GM21717 (cell line): ENCODE data around the gene EZH1.
"Not testable (repeated sequence)": the region's sequence is repeated elsewhere in the genome, so short reads cannot be mapped to it uniquely, and the experiment has no call there.

Experiments used
- ATAC-seq: cut with Tn5 transposase; IDR thresholded peaks from one replicate; pipeline ENCODE4 v1.9.1; 2021; ENCODE audit warnings: mild to moderate bottlenecking, moderate library complexity; ENCODE audit not compliant: unreplicated experiment

Gene EZH1

GRCh38 chr17:42672038-42672437, 72.8 kb downstream of the EZH1 start:
- no peak for ATAC-seq

- no peak for ATAC-seq
Measured at GRCh38 chr17:42670789-42671657, 73.8 kb downstream of the EZH1 start.

GRCh38 chr17:42669977-42670788, 74.7 kb downstream of the EZH1 start:
- ATAC-seq, result no peak

- no peak for ATAC-seq
Measured at GRCh38 chr17:42669705-42669976, 75.2 kb downstream of the EZH1 start.

GRCh38 chr17:42667088-42667951, 77.5 kb downstream of the EZH1 start:
- ATAC-seq, result no peak

GRCh38 chr17:42666126-42666525, 78.7 kb downstream of the EZH1 start:
- ATAC-seq, result not testable (repeated sequence)

GRCh38 chr17:42665581-42666001, 79.2 kb downstream of the EZH1 start:
- no peak for ATAC-seq

- ATAC-seq, result no peak
Measured at GRCh38 chr17:42660692-42661345, 84.0 kb downstream of the EZH1 start.

GRCh38 chr17:42659932-42660274, 84.9 kb downstream of the EZH1 start:
- ATAC-seq, result not testable (repeated sequence)

- no peak for ATAC-seq
Measured at GRCh38 chr17:42659079-42659931, 85.5 kb downstream of the EZH1 start, which contains the start of gene TUBG2. Gene TUBG2 (plus strand): TSS chr17:42659284. CDS start chr17:42659504, 220 bp downstream.

- ATAC-seq, result no peak
Measured at GRCh38 chr17:42657824-42658588, 86.8 kb downstream of the EZH1 start.

GRCh38 chr17:42655528-42655927, 89.3 kb downstream of the EZH1 start:
- ATAC-seq, result no peak

- no peak for ATAC-seq
Measured at GRCh38 chr17:42653179-42654124, 91.4 kb downstream of the EZH1 start.

- no peak for ATAC-seq
Measured at GRCh38 chr17:42651392-42651791, 93.4 kb downstream of the EZH1 start.
